ENCODE data around the gene POLR1B. TPM values are rescaled to one million over a fixed set of nuclear protein-coding genes. Genes with fewer than 3 reads are reported as not detected.

POLR1B gene
- total and polyA plus RNA-seq, 2 of the 13 experiments (the other 11 are each of a cell fraction or from before 2014, with no cell fraction given) = 18.3 to 46.0 TPM

GRCh38 chr2:112542123-112542983 is at the start of gene POLR1B (continued):
- peak; percentile 100 for TF ChIP-seq KDM5B (CRISPR knock-in tag; IDR thresholded peaks at IDR 0.05; ENCODE audit: borderline replicate concordance)
- peak; percentile 80 for TF ChIP-seq ISL2 (CRISPR knock-in tag; IDR thresholded peaks at IDR 0.05)
- TF ChIP-seq ZNF256 (CRISPR knock-in tag; conservative IDR thresholded peaks at IDR 0.05) = peak; percentile 99
- peak; percentile 69 for TF ChIP-seq NFYB (CRISPR knock-in tag; IDR thresholded peaks at IDR 0.05)
- TF ChIP-seq ZNF563 (CRISPR knock-in tag; IDR thresholded peaks at IDR 0.05) = peak; percentile 84; the same call in 1 of the 2 replicates
- TF ChIP-seq DPF2 (CRISPR knock-in tag; IDR thresholded peaks at IDR 0.05; ENCODE audit: borderline replicate concordance, low read depth) = no peak; the same call in 1 of the 2 replicates
- TF ChIP-seq ZNF547 (CRISPR knock-in tag; IDR thresholded peaks at IDR 0.05) = peak; percentile 99
- no peak for TF ChIP-seq NPAS2 (CRISPR knock-in tag; IDR thresholded peaks at IDR 0.05; ENCODE audit: borderline replicate concordance)
- TF ChIP-seq BATF2 (CRISPR knock-in tag; IDR thresholded peaks at IDR 0.05) = peak; percentile 89; the same call in 1 of the 2 replicates
- no peak; the same call in 1 of the 2 replicates for TF ChIP-seq ATRX (CRISPR knock-in tag; IDR thresholded peaks at IDR 0.05; ENCODE audit: borderline replicate concordance)
- TF ChIP-seq RFX3 (CRISPR knock-in tag; IDR thresholded peaks at IDR 0.05) = no peak
- TF ChIP-seq ATAD3A (CRISPR knock-in tag; IDR thresholded peaks at IDR 0.05) = 0 out of 2 replicates have a peak, but pooled peaks have one; percentile 35
- TF ChIP-seq KLF9 (CRISPR knock-in tag; IDR thresholded peaks at IDR 0.05; ENCODE audit: low read depth) = no peak
- TF ChIP-seq ZNF646 (CRISPR knock-in tag; IDR thresholded peaks at IDR 0.05) = 0 out of 2 replicates have a peak, but pooled peaks have one; percentile 14
- peak; percentile 71; the same call in 1 of the 2 replicates for TF ChIP-seq THRA (CRISPR knock-in tag; IDR thresholded peaks at IDR 0.05; ENCODE audit: borderline replicate concordance)
- peak; percentile 97 for TF ChIP-seq CBX5 (CRISPR knock-in tag; IDR thresholded peaks at IDR 0.05; ENCODE audit: borderline replicate concordance)
- peak; percentile 94 for TF ChIP-seq ZNF230 (CRISPR knock-in tag; IDR thresholded peaks at IDR 0.05)
- TF ChIP-seq THAP8 (CRISPR knock-in tag; IDR thresholded peaks at IDR 0.05; ENCODE audit: borderline replicate concordance) = 0 out of 2 replicates have a peak, but pooled peaks have one; percentile 90
- TF ChIP-seq HCFC1 (IDR thresholded peaks at IDR 0.05; ENCODE audit: low read depth, low read length) = peak; percentile 97

Measured in HepG2 (cell line).